Keratinocyte (primary cell): Measurements from ENCODE around the gene APP. TPM values are rescaled to one million over a fixed set of nuclear protein-coding genes. Genes with fewer than 3 reads are reported as not detected.

ENCODE experiments used
- DNase-seq: peaks from one replicate; pipeline ENCODE4 v3.0.0-alpha.2; 2011; ENCODE audit warnings: low read depth, missing footprints, low spot score
- FAIRE-seq: peaks from 2 replicates; lab custom pipeline; 2011; peaks lifted over from hg19 to GRCh38; lab: Jason Lieb, UNC
- H2AFZ ChIP-seq: 2 replicates; pipeline ENCODE4 v1.6.0; 2012; ENCODE audit warnings: low read length, control low read depth, inconsistent platforms; ENCODE audit not compliant: control insufficient read depth
- H3K27ac ChIP-seq: 2 replicates; pipeline ENCODE4 v1.5.1; 2011; ENCODE audit warnings: low read length; ENCODE audit not compliant: control insufficient read depth, insufficient read depth
- H3K27me3 ChIP-seq: 3 replicates; pipeline ENCODE4 v1.6.0; 2011; ENCODE audit warnings: low read length; ENCODE audit not compliant: control insufficient read depth, insufficient read depth; ENCODE audit errors: extremely low read depth
- H3K36me3 ChIP-seq, 2 experiments: 2 replicates in 1 of 2; 3 replicates in 1 of 2; pipeline ENCODE4 v1.5.1; 2011; ENCODE audit warnings: low read length in 2 of 2, mild to moderate bottlenecking in 1 of 2; ENCODE audit not compliant: control insufficient read depth in 2 of 2, insufficient read depth in 2 of 2; ENCODE audit errors: extremely low read depth in 1 of 2
- H3K4me1 ChIP-seq: 3 replicates; pipeline ENCODE4 v1.5.1; 2011; ENCODE audit warnings: low read length; ENCODE audit not compliant: control insufficient read depth, insufficient read depth; ENCODE audit errors: extremely low read depth
- H3K4me2 ChIP-seq: 3 replicates; pipeline ENCODE4 v1.6.0; 2011; ENCODE audit warnings: low read depth, low read length; ENCODE audit not compliant: control insufficient read depth, insufficient read depth; ENCODE audit errors: extremely low read depth
- H3K4me3 ChIP-seq, 3 experiments: fragments of 200-600 bp in 1 of 3; sonication (generic) in 1 of 3; 2 replicates in 2 of 3; 3 replicates in 1 of 3; pipeline ENCODE4 v1.5.1; 2011 to 2016; ENCODE audit warnings: low read length in 3 of 3, mild to moderate bottlenecking in 3 of 3, control low read depth in 2 of 3, inconsistent platforms in 1 of 3, low read depth in 1 of 3, mixed read lengths in 1 of 3, mixed run types in 1 of 3, moderate library complexity in 1 of 3; ENCODE audit not compliant: control insufficient read depth in 2 of 3, insufficient read depth in 2 of 3; ENCODE audit errors: extremely low read depth in 1 of 3
- H3K79me2 ChIP-seq: 2 replicates; pipeline ENCODE4 v1.6.0; 2012; ENCODE audit warnings: low read length; ENCODE audit not compliant: control insufficient read depth, insufficient read depth
- H3K9ac ChIP-seq: 3 replicates; pipeline ENCODE4 v1.6.0; 2011; ENCODE audit warnings: low read length; ENCODE audit not compliant: control insufficient read depth, insufficient read depth; ENCODE audit errors: extremely low read depth
- H3K9me1 ChIP-seq: 3 replicates; pipeline ENCODE4 v1.6.0; 2011; ENCODE audit warnings: low read length; ENCODE audit not compliant: control insufficient read depth, insufficient read depth; ENCODE audit errors: extremely low read depth
- H3K9me3 ChIP-seq: 2 replicates; pipeline ENCODE4 v1.5.1; 2012; ENCODE audit warnings: low read depth, low read length; ENCODE audit not compliant: control insufficient read depth
- H4K20me1 ChIP-seq: 3 replicates; pipeline ENCODE4 v1.6.0; 2011; ENCODE audit warnings: low read length; ENCODE audit not compliant: control insufficient read depth, insufficient read depth; ENCODE audit errors: extremely low read depth
- EZH2 ChIP-seq: IDR thresholded peaks from one replicate; pipeline ENCODE4 v1.6.1; 2012; ENCODE audit warnings: inconsistent platforms, mild to moderate bottlenecking, low read length, moderate library complexity
- dilution Hi-C: fragments of 300-500 bp; cut with MboI; formaldehyde crosslinking; loops from one replicate; pipeline ENCODE4 v1.7.0; 2020; ENCODE audit warnings: low sequenced_read_pairs; ENCODE audit not compliant: extremely low pct_ligation_motif_present
- polyA plus RNA-seq, 5 experiments: library from polyadenylated mRNA; depleted of rRNA in 3 of 5; stranded (reverse) in 3 of 5; stranded (forward) in 1 of 5; unstranded in 1 of 5; fragments of >200 nt; gene quantifications; 1 replicate in 1 of 5; 2 replicates in 3 of 5; 3 replicates in 1 of 5; pipeline versions ENCODE4 v1.2.1 to v1.2.3, GENCODE V29; 2011 to 2012; ENCODE audit warnings: missing spikeins in 2 of 5, low read depth in 1 of 5, low replicate concordance in 1 of 5
- TF ChIP-seq, protein P1 (sequence below), 3 experiments: IDR thresholded peaks in 1 of 3; conservative IDR thresholded peaks in 1 of 3; optimal IDR thresholded peaks in 1 of 3; 2 replicates in 2 of 3; 3 replicates in 1 of 3; pipeline versions ENCODE3 to v1.5.1; 2011; ENCODE audit warnings: low read length in 3 of 3, mild to moderate bottlenecking in 3 of 3, moderate library complexity in 2 of 3, control low read depth in 1 of 3, inconsistent platforms in 1 of 3; ENCODE audit not compliant: insufficient read depth in 2 of 3; ENCODE audit errors: extremely low read depth in 1 of 3

The APP gene
- polyA plus RNA-seq, 1 donor (not counting 4 experiments of a cell fraction or from before 2014, with no cell fraction given) = 1,015 TPM

GRCh38 chr21:25901330-25901979, 269.1 kb downstream of the APP start:
- H3K36me3 ChIP-seq = peaks cover 32 to 43% of the 10 kb centered on the region in 2 experiments
- DNase-seq (no peak), FAIRE-seq (no peak)
- no peaks in the 10 kb centered on the region for H3K79me2 ChIP-seq
- H3K4me3 ChIP-seq = no peak overlapping the region
- dilution Hi-C loops = no loop called here
- TF ChIP-seq, protein P1, sequence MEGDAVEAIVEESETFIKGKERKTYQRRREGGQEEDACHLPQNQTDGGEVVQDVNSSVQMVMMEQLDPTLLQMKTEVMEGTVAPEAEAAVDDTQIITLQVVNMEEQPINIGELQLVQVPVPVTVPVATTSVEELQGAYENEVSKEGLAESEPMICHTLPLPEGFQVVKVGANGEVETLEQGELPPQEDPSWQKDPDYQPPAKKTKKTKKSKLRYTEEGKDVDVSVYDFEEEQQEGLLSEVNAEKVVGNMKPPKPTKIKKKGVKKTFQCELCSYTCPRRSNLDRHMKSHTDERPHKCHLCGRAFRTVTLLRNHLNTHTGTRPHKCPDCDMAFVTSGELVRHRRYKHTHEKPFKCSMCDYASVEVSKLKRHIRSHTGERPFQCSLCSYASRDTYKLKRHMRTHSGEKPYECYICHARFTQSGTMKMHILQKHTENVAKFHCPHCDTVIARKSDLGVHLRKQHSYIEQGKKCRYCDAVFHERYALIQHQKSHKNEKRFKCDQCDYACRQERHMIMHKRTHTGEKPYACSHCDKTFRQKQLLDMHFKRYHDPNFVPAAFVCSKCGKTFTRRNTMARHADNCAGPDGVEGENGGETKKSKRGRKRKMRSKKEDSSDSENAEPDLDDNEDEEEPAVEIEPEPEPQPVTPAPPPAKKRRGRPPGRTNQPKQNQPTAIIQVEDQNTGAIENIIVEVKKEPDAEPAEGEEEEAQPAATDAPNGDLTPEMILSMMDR (optimal IDR thresholded peaks at IDR 0.05 in 1 of 3, IDR thresholded peaks at IDR 0.05 in 1 of 3, conservative IDR thresholded peaks at IDR 0.05 in 1 of 3; ENCODE audit: extremely low read depth in 1 of 3, insufficient read depth in 2 of 3, low read length in 3 of 3) = no peak
- TF ChIP-seq EZH2 = no peak
- H3K27me3 ChIP-seq = no peaks in the 10 kb centered on the region
- no peaks in the 10 kb centered on the region for H4K20me1 ChIP-seq
- peaks cover 12% of the 10 kb centered on the region for H3K4me1 ChIP-seq
- H3K27ac ChIP-seq = no peak overlapping the region
- peaks cover 2% of the 10 kb centered on the region for H3K9me1 ChIP-seq
- H2AFZ ChIP-seq = no peak overlapping the region
- no peaks in the 10 kb centered on the region for H3K9me3 ChIP-seq
- no peak overlapping the region for H3K9ac ChIP-seq
- H3K4me2 ChIP-seq = no peak overlapping the region

DNA sequence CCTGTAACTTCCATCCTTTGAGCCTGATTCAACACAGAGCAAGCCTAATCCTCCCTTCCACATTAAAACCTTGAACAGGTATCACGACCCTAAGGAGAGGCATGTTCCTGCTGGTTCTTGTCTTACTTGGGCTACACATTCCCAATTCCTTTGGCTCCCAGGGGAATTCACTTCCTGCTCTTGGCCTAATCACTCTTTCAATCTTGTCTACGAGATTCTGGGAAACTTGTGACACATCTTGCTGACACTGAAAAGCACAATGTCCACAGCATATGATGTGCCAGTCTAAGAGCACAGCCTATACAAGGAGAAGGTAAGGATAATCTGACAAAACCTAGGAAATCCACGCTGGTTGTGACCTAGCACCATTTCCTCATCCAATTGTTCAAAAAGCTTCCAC, 271.9 kb downstream of the APP start:
- no peak overlapping the region for H2AFZ ChIP-seq
- H3K4me2 ChIP-seq = no peak overlapping the region
- H4K20me1 ChIP-seq = no peaks in the 10 kb centered on the region
- no peak for DNase-seq
- dilution Hi-C loops = no loop called here
- H3K27me3 ChIP-seq = no peaks in the 10 kb centered on the region
- FAIRE-seq = peak; percentile 91
- TF ChIP-seq, protein P1 (optimal IDR thresholded peaks at IDR 0.05 in 1 of 3, IDR thresholded peaks at IDR 0.05 in 1 of 3, conservative IDR thresholded peaks at IDR 0.05 in 1 of 3; ENCODE audit: extremely low read depth in 1 of 3, insufficient read depth in 2 of 3, low read length in 3 of 3) = no peak
- TF ChIP-seq EZH2 = no peak
- peaks cover 28 to 36% of the 10 kb centered on the region in 2 experiments for H3K36me3 ChIP-seq
- no peaks in the 10 kb centered on the region for H3K79me2 ChIP-seq
- H3K9ac ChIP-seq = no peak overlapping the region
- H3K9me3 ChIP-seq = no peaks in the 10 kb centered on the region
- H3K4me1 ChIP-seq = peaks cover 12% of the 10 kb centered on the region
- H3K27ac ChIP-seq = peak overlapping the region; percentile 8
- no peak overlapping the region for H3K4me3 ChIP-seq
- no peaks in the 10 kb centered on the region for H3K9me1 ChIP-seq
